HEK293 (cell line): ENCODE data around the gene EBNA1BP2.

Experiments used
- BCL11A ChIP-seq: fragments of 450-650 bp; formaldehyde crosslinking; IDR thresholded peaks from 2 replicates; pipeline ENCODE4 v1.5.1; 2016; ENCODE audit warnings: low read depth, missing biosample characterization, missing genetic modification characterization
- BCL11B ChIP-seq: fragments of 450-650 bp; formaldehyde crosslinking; IDR thresholded peaks from 2 replicates; pipeline ENCODE4 v1.5.1; 2016; ENCODE audit warnings: low read depth, missing biosample characterization, missing genetic modification characterization
- KLF17 ChIP-seq: fragments of 450-650 bp; formaldehyde crosslinking; IDR thresholded peaks from 2 replicates; pipeline ENCODE4 v1.5.1; 2016; ENCODE audit warnings: missing biosample characterization, missing genetic modification characterization
- KLF8 ChIP-seq: fragments of 450-650 bp; formaldehyde crosslinking; IDR thresholded peaks from 2 replicates; pipeline ENCODE4 v1.5.1; 2016; ENCODE audit warnings: missing biosample characterization, missing genetic modification characterization
- OSR2 ChIP-seq: fragments of 450-650 bp; formaldehyde crosslinking; IDR thresholded peaks from 2 replicates; pipeline ENCODE4 v1.5.1; 2016; ENCODE audit warnings: missing biosample characterization, missing genetic modification characterization
- TRIM28 ChIP-seq: IDR thresholded peaks from 2 replicates; pipeline ENCODE4 v1.6.1; 2011; ENCODE audit warnings: low read length, control low read depth, borderline replicate concordance
- ZBTB20 ChIP-seq: fragments of 450-650 bp; formaldehyde crosslinking; IDR thresholded peaks from 2 replicates; pipeline ENCODE4 v1.5.1; 2016; ENCODE audit warnings: missing biosample characterization, missing genetic modification characterization
- ZFHX2 ChIP-seq: fragments of 450-650 bp; formaldehyde crosslinking; conservative IDR thresholded peaks from 2 replicates; pipeline ENCODE4 v1.5.1; 2016; ENCODE audit warnings: missing biosample characterization, missing genetic modification characterization
- ZFP3 ChIP-seq: fragments of 450-650 bp; formaldehyde crosslinking; IDR thresholded peaks from 2 replicates; pipeline ENCODE4 v1.5.1; 2016; ENCODE audit warnings: low read depth, missing biosample characterization, missing genetic modification characterization
- ZFP37 ChIP-seq: fragments of 450-650 bp; formaldehyde crosslinking; IDR thresholded peaks from 2 replicates; pipeline ENCODE4 v1.5.1; 2016; ENCODE audit warnings: missing biosample characterization, missing genetic modification characterization
- ZFP41 ChIP-seq: fragments of 450-650 bp; formaldehyde crosslinking; IDR thresholded peaks from 2 replicates; pipeline ENCODE4 v1.5.1; 2016; ENCODE audit warnings: missing biosample characterization, missing genetic modification characterization, borderline replicate concordance
- ZNF112 ChIP-seq: fragments of 450-650 bp; formaldehyde crosslinking; IDR thresholded peaks from 2 replicates; pipeline ENCODE4 v1.5.0; 2017; ENCODE audit warnings: missing biosample characterization, missing genetic modification characterization
- ZNF138 ChIP-seq: fragments of 450-650 bp; formaldehyde crosslinking; IDR thresholded peaks from 2 replicates; pipeline ENCODE4 v1.5.1; 2016; ENCODE audit warnings: missing biosample characterization, missing genetic modification characterization, borderline replicate concordance
- ZNF140 ChIP-seq: fragments of 450-650 bp; formaldehyde crosslinking; IDR thresholded peaks from 2 replicates; pipeline ENCODE4 v1.5.1; 2016; ENCODE audit warnings: missing biosample characterization, missing genetic modification characterization
- ZNF16 ChIP-seq: fragments of 450-650 bp; formaldehyde crosslinking; IDR thresholded peaks from 2 replicates; pipeline ENCODE4 v1.5.1; 2016; ENCODE audit warnings: low read depth, missing biosample characterization, missing genetic modification characterization
- ZNF175 ChIP-seq: fragments of 450-650 bp; formaldehyde crosslinking; IDR thresholded peaks from 2 replicates; pipeline ENCODE4 v1.5.1; 2016; ENCODE audit warnings: missing biosample characterization, missing genetic modification characterization
- ZNF302 ChIP-seq: fragments of 450-650 bp; formaldehyde crosslinking; IDR thresholded peaks from 2 replicates; pipeline ENCODE4 v1.5.1; 2016; ENCODE audit warnings: missing biosample characterization, missing genetic modification characterization, low read depth
- ZNF324 ChIP-seq: fragments of 450-650 bp; formaldehyde crosslinking; IDR thresholded peaks from 2 replicates; pipeline ENCODE4 v1.5.1; 2016; ENCODE audit warnings: missing biosample characterization, missing genetic modification characterization
- ZNF350 ChIP-seq: fragments of 450-650 bp; formaldehyde crosslinking; IDR thresholded peaks from 2 replicates; pipeline ENCODE4 v1.5.0; 2017; ENCODE audit warnings: missing biosample characterization, mild to moderate bottlenecking, missing genetic modification characterization
- ZNF366 ChIP-seq: fragments of 450-650 bp; formaldehyde crosslinking; conservative IDR thresholded peaks from 2 replicates; pipeline ENCODE4 v1.5.1; 2016; ENCODE audit warnings: missing biosample characterization, missing genetic modification characterization
- ZNF37A ChIP-seq: fragments of 450-650 bp; IDR thresholded peaks from 2 replicates; pipeline ENCODE4 v1.5.1; 2018; ENCODE audit warnings: missing biosample characterization, missing genetic modification characterization
- ZNF391 ChIP-seq: fragments of 450-650 bp; formaldehyde crosslinking; IDR thresholded peaks from 2 replicates; pipeline ENCODE4 v1.5.1; 2016; ENCODE audit warnings: low read depth, missing biosample characterization, missing genetic modification characterization, borderline replicate concordance
- ZNF404 ChIP-seq: fragments of 450-650 bp; formaldehyde crosslinking; IDR thresholded peaks from 2 replicates; pipeline ENCODE4 v1.5.1; 2017; ENCODE audit warnings: missing biosample characterization, missing genetic modification characterization
- ZNF433 ChIP-seq: fragments of 450-650 bp; formaldehyde crosslinking; IDR thresholded peaks from 2 replicates; pipeline ENCODE4 v1.5.1; 2016; ENCODE audit warnings: missing biosample characterization, missing genetic modification characterization, low read depth
- ZNF449 ChIP-seq: fragments of 450-650 bp; formaldehyde crosslinking; IDR thresholded peaks from 2 replicates; pipeline ENCODE4 v1.5.1; 2017; ENCODE audit warnings: missing biosample characterization, mild to moderate bottlenecking, missing genetic modification characterization, moderate library complexity
- ZNF488 ChIP-seq: fragments of 450-650 bp; formaldehyde crosslinking; IDR thresholded peaks from 2 replicates; pipeline ENCODE4 v1.5.1; 2016; ENCODE audit warnings: missing biosample characterization, missing genetic modification characterization
- ZNF501 ChIP-seq: fragments of 450-650 bp; formaldehyde crosslinking; IDR thresholded peaks from 2 replicates; pipeline ENCODE4 v1.5.1; 2016; ENCODE audit warnings: missing biosample characterization, missing genetic modification characterization
- ZNF558 ChIP-seq: fragments of 450-650 bp; formaldehyde crosslinking; IDR thresholded peaks from 2 replicates; pipeline ENCODE4 v1.5.1; 2016; ENCODE audit warnings: missing biosample characterization, missing genetic modification characterization
- ZNF561 ChIP-seq: fragments of 450-650 bp; IDR thresholded peaks from 2 replicates; pipeline ENCODE4 v1.5.1; 2018; ENCODE audit warnings: missing biosample characterization, missing genetic modification characterization, borderline replicate concordance
- ZNF610 ChIP-seq: fragments of 450-650 bp; formaldehyde crosslinking; IDR thresholded peaks from 2 replicates; pipeline ENCODE4 v1.5.1; 2016; ENCODE audit warnings: missing biosample characterization, missing genetic modification characterization, borderline replicate concordance
- ZNF623 ChIP-seq: fragments of 450-650 bp; formaldehyde crosslinking; IDR thresholded peaks from 2 replicates; pipeline ENCODE4 v1.5.1; 2016; ENCODE audit warnings: missing biosample characterization, missing genetic modification characterization
- ZNF624 ChIP-seq: fragments of 450-650 bp; formaldehyde crosslinking; IDR thresholded peaks from 2 replicates; pipeline ENCODE4 v1.5.1; 2017; ENCODE audit warnings: missing biosample characterization, missing genetic modification characterization
- ZNF626 ChIP-seq: fragments of 450-650 bp; sonication (Bioruptor Pico); formaldehyde crosslinking; IDR thresholded peaks from 2 replicates; pipeline ENCODE4 v1.5.1; 2018; ENCODE audit warnings: missing biosample characterization, missing genetic modification characterization, inconsistent platforms
- ZNF654 ChIP-seq: fragments of 450-650 bp; formaldehyde crosslinking; IDR thresholded peaks from 2 replicates; pipeline ENCODE4 v1.5.1; 2016; ENCODE audit warnings: low read depth, missing biosample characterization, missing genetic modification characterization
- ZNF660 ChIP-seq: fragments of 450-650 bp; IDR thresholded peaks from 2 replicates; pipeline ENCODE4 v1.5.1; 2018; ENCODE audit warnings: missing biosample characterization, mild to moderate bottlenecking, missing genetic modification characterization
- ZNF670 ChIP-seq: fragments of 450-650 bp; formaldehyde crosslinking; IDR thresholded peaks from 2 replicates; pipeline ENCODE4 v1.5.1; 2016; ENCODE audit warnings: missing biosample characterization, missing genetic modification characterization, low read depth
- ZNF692 ChIP-seq: fragments of 450-650 bp; formaldehyde crosslinking; IDR thresholded peaks from 2 replicates; pipeline ENCODE4 v1.5.1; 2016; ENCODE audit warnings: missing biosample characterization, missing genetic modification characterization
- ZNF707 ChIP-seq: fragments of 450-650 bp; formaldehyde crosslinking; IDR thresholded peaks from 2 replicates; pipeline ENCODE4 v1.5.1; 2016; ENCODE audit warnings: missing biosample characterization, missing genetic modification characterization
- ZNF791 ChIP-seq: fragments of 450-650 bp; formaldehyde crosslinking; IDR thresholded peaks from 2 replicates; pipeline ENCODE4 v1.5.1; 2016; ENCODE audit warnings: missing biosample characterization, missing genetic modification characterization
- ZNF843 ChIP-seq: fragments of 450-650 bp; formaldehyde crosslinking; IDR thresholded peaks from 2 replicates; pipeline ENCODE4 v1.5.1; 2016; ENCODE audit warnings: missing biosample characterization, missing genetic modification characterization

The EBNA1BP2 gene

GRCh38 chr1:43171876-43172526 lies at the start of gene EBNA1BP2, which contains the start of gene CFAP57 (continued):
- TF ChIP-seq OSR2 (tag by site-specific recombination): peak; percentile 73
- no peak for TF ChIP-seq ZNF302 (tag by site-specific recombination)
- no peak for TF ChIP-seq ZNF626 (tag by site-specific recombination)
- no peak for TF ChIP-seq ZNF488
- no peak for TF ChIP-seq ZNF175
- TF ChIP-seq ZNF692: peak; percentile 26; the same call in 1 of the 2 replicates
- no peak for TF ChIP-seq ZFP37
- no peak for TF ChIP-seq ZNF138 (tag by site-specific recombination)
- no peak for TF ChIP-seq BCL11B
- no peak for TF ChIP-seq ZNF561
- TF ChIP-seq KLF17: no peak
- no peak for TF ChIP-seq ZNF670 (tag by site-specific recombination)
- TF ChIP-seq ZFHX2 (tag by site-specific recombination): peak; percentile 95
- TF ChIP-seq ZNF350 (tag by site-specific recombination): no peak
- TF ChIP-seq ZNF791 (tag by site-specific recombination): no peak
- no peak for TF ChIP-seq ZNF16
- TF ChIP-seq ZNF404 (tag by site-specific recombination): no peak
- TF ChIP-seq TRIM28: 0 out of 2 replicates have a peak, but pooled peaks have one; percentile 24
- TF ChIP-seq BCL11A: no peak
- TF ChIP-seq ZNF843 (tag by site-specific recombination): no peak
- TF ChIP-seq ZNF654 (tag by site-specific recombination): no peak
- TF ChIP-seq ZNF391 (tag by site-specific recombination): no peak
- TF ChIP-seq ZNF37A (tag by site-specific recombination): no peak
- no peak for TF ChIP-seq ZNF324 (tag by site-specific recombination)
- TF ChIP-seq ZNF623 (tag by site-specific recombination): no peak
- no peak for TF ChIP-seq ZBTB20 (tag by site-specific recombination)
- TF ChIP-seq ZNF660 (tag by site-specific recombination): no peak
- TF ChIP-seq ZFP41 (tag by site-specific recombination): no peak
- TF ChIP-seq ZNF558 (tag by site-specific recombination): no peak
- no peak for TF ChIP-seq KLF8 (tag by site-specific recombination)
- TF ChIP-seq ZNF112 (tag by site-specific recombination): no peak
- TF ChIP-seq ZFP3 (tag by site-specific recombination): no peak
- TF ChIP-seq ZNF501 (tag by site-specific recombination): 0 out of 2 replicates have a peak, but pooled peaks have one; percentile 47
- TF ChIP-seq ZNF707 (tag by site-specific recombination): no peak
- TF ChIP-seq ZNF610 (tag by site-specific recombination): 0 out of 2 replicates have a peak, but pooled peaks have one; percentile 50
- TF ChIP-seq ZNF624: no peak
- TF ChIP-seq ZNF433 (tag by site-specific recombination): no peak
- no peak for TF ChIP-seq ZNF366 (tag by site-specific recombination)
- no peak for TF ChIP-seq ZNF140 (tag by site-specific recombination)
- no peak for TF ChIP-seq ZNF449
